WI38 (cell line): ENCODE results near the gene SP2.
"Not testable (repeated sequence)": the region's sequence is repeated elsewhere in the genome, so short reads cannot be mapped to it uniquely, and the experiment has no call there.

ENCODE experiments used
- H3K4me3 ChIP-seq: 2 replicates; pipeline ENCODE4 v1.5.1; 2011; ENCODE audit warnings: low read depth, mild to moderate bottlenecking, control low read depth, low read length
- CTCF ChIP-seq: IDR thresholded peaks from 2 replicates; pipeline ENCODE4 v1.5.1; 2012; ENCODE audit warnings: low read depth, mild to moderate bottlenecking, control low read depth, low read length

Gene SP2

GRCh38 chr17:47929218-47930000 lies 33.4 kb downstream of the SP2 start:
- no peak overlapping the region for H3K4me3 ChIP-seq
- no peak for TF ChIP-seq CTCF

GRCh38 chr17:47931848-47932247 lies 35.8 kb downstream of the SP2 start:
- TF ChIP-seq CTCF, result no peak
- no peak overlapping the region for H3K4me3 ChIP-seq

- TF ChIP-seq CTCF, result no peak
- H3K4me3 ChIP-seq, result no peak overlapping the region
These were observed 38.8 kb downstream of the SP2 start for GRCh38 chr17:47934856-47935255.

DNA sequence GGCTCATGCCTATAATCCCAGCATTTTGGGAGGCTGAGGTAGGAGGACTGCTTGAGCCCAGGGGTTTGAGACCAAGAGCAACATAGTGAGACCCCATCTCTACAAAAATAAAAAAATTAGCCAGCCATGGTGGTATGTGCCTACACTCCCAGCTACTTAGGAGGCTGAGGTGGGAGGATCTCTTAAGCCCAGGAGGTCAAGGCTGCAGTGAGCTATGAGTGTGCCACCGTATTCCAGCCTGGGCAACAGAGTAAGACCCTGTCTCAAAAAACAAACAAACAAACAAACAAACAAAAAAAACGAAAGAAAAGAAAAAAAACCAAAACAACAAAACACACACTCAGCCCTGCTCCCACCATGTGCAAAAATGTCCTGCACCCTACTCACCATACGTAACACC lies 39.4 kb downstream of the SP2 start:
- H3K4me3 ChIP-seq, result not testable (repeated sequence)

- TF ChIP-seq CTCF, result no peak
- no peak overlapping the region for H3K4me3 ChIP-seq
These were observed 39.9 kb downstream of the SP2 start for GRCh38 chr17:47935961-47936360.

- H3K4me3 ChIP-seq, result no peak overlapping the region
- TF ChIP-seq CTCF, result no peak
These were observed 41.9 kb downstream of the SP2 start for GRCh38 chr17:47937941-47938340.

- peak within 1 kb of the TSS; percentile 65 for H3K4me3 ChIP-seq
- TF ChIP-seq CTCF, result no peak
These were observed 45.4 kb downstream of the SP2 start, which contains the start of gene PNPO for GRCh38 chr17:47941246-47942095. PNPO (plus strand) TSS chr17:47941571; CDS start chr17:47941676, 105 bp downstream.
